Subcutaneous preadipocyte (primary cell): Measurements from ENCODE around the gene XKR7. TPM values are rescaled to one million over a fixed set of nuclear protein-coding genes. Genes with fewer than 3 reads are reported as not detected.

Experiments
- small RNA-seq: library from RNA; depleted of rRNA; stranded (forward); fragments of <200 nt; gene quantifications from one replicate; pipeline ENCODE3, GENCODE V24; 2012
- total RNA-seq: library from RNA; depleted of rRNA; stranded (reverse); fragments of >200 nt; gene quantifications from 2 replicates; pipeline ENCODE4 v1.2.3, GENCODE V29; 2012

XKR7 gene, protein sequence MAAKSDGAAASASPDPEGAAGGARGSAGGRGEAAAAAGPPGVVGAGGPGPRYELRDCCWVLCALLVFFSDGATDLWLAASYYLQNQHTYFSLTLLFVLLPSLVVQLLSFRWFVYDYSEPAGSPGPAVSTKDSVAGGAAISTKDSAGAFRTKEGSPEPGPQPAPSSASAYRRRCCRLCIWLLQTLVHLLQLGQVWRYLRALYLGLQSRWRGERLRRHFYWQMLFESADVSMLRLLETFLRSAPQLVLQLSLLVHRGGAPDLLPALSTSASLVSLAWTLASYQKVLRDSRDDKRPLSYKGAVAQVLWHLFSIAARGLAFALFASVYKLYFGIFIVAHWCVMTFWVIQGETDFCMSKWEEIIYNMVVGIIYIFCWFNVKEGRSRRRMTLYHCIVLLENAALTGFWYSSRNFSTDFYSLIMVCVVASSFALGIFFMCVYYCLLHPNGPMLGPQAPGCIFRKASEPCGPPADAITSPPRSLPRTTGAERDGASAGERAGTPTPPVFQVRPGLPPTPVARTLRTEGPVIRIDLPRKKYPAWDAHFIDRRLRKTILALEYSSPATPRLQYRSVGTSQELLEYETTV
- total RNA-seq, result not detected in 2 replicates

DNA sequence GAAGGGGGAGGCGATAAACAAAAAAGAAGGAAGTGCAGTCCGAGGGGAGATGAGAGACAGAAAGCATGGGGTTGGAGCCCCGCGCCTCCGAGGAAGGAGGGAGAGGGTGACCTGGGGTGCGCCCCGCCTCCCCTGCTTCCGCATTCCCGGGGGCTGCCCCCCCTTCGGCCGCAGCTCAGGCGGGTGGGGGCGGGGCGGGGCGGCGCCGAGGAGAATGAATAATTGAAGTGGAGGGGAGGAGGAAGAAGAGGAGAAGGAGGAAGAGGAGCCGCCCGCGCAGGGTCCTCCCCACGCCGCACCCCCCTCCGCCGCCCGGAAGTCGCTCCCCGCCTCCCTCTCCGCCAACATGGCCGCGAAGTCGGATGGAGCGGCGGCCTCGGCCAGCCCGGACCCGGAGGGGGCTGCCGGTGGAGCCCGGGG, at the start of gene XKR7:
Gene XKR7, plus strand, starts transcription at position 322 of the 420 bp plus-strand sequence. Its CDS starts 25 bp downstream, at position 347.

DNA sequence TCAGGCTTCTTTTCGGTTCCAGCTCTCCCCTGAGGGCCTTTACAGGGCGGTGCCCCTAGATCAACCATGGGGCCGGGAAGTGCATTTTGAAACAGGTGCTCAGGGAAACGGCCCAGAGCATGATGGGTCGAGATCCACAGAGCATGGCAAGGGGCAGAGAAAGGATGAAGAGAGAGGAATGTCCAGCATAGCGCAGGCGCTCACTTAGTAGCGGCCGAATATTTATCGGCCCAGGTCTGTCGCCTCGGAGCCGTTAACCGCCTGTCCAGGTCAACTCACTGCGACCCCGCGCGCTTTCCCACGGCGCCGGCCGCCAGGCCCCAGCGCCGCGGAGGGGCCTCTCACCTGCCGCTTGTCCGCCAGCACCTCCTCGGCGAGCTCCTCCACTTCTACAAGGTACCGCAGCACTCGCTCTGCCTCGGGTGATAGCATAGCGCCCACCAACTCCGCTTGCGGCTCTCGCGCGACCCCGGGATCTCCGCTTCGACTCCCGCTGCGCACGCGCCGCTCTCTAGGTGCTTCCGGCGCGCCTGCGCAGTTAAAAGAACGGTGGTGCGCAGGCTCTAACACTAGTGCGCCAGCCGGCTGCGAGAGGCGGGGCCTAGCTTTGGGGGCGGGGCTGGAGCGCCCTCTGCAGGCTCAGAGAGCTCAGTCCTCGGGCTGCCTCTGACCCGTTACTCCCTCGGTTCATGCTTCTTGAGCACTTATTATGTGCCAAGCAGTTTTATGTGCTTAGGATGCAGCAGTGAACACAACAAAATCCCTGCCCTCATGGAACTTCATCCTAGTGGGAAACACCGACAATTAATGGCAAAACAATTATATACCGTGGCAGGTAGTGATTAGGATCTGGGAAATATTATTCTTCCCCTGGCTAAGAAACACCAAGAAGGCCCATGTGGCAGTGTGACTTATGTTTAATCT, 16.2 kb upstream of the XKR7 start, which contains the start of gene PDRG1:
Gene PDRG1, minus strand, starts transcription at position 517 of the 924 bp plus-strand sequence. Its CDS starts 85 bp downstream, at position 432.

DNA sequence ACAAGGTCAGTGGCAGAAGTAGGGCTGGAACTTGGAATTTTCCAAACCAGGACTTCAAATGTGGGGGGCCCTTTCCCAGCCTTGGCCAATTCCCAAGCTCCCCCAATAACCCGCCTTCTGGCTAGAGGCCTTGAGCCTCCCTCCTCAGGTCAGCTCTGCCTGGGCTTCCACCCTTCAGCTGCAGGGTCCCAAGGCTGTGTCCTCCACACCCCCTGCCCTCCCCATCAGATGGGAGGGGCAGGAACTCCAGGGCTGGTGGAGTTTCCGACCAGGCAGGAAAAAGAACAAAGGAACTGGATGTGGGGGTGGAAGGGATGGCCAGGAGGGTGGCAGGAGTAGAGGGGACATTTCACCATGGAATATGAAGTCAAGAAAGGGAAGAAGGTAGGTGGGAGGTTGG, 42.1 kb downstream of the XKR7 start, which contains the start of gene CCM2L:
Gene CCM2L, plus strand, starts transcription at position 338 of the 400 bp plus-strand sequence. Its CDS starts 17 bp downstream, at position 355.

DNA sequence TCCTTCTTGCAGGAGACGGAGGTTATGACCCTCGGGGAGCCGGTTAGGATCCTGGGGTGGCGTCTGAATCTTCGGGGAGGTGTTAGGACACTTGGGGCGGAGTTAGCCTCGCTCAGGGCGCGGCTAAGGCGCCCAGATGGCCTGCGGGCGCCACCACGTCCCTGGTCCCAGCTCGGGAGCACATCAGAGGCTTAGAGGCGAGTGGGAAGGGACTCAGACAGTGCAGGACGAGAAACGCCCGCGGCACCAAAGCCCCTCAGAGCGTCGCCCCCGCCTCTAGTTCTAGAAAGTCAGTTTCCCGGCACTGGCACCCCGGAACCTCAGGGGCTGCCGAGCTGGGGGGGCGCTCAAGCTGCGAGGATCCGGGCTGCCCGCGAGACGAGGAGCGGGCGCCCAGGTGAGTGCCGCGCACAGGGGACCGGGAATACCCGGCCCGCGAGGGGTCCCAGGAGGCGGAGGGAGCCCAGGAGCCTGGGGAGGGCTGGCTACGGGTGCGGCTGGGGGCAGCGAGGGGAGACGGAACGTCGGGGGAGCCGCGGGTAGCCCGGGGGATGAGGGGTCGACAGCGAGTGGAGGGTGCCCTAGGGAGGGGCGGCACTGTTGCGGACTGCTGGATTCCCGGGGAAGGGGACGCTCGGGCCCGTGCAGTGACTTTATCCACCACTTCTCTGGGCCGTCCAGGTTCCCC, 84.3 kb downstream of the XKR7 start, which contains the start of gene HCK:
Gene HCK, plus strand, starts transcription at position 153 of the 688 bp plus-strand sequence.

Small RNAs within 50 kb of the gene (small RNA-seq; reads per million reads assigned to genes)
- 0.38 reads per million, percentile 18 among the genes with 10 or more reads in this experiment for gene RNA5SP481
- not detected for gene RNA5SP482

Other genes starting within 250 kb of the XKR7 start
- gene BCL2L1, start 245.3 kb upstream of the XKR7 start, total RNA-seq, result 159 and 215 TPM in 2 replicates
- gene TPX2, start 228.9 kb upstream of the XKR7 start, total RNA-seq, result 57.7 and 99.1 TPM in 2 replicates
- gene MYLK2, start 148.8 kb upstream of the XKR7 start, total RNA-seq, result 0.37 and 0.39 TPM in 2 replicates
- gene FOXS1, start 122.5 kb upstream of the XKR7 start, total RNA-seq, result not detected in 2 replicates
- gene DUSP15, start 97.6 kb upstream of the XKR7 start, total RNA-seq, result not detected in 2 replicates
- gene TTLL9, start 97.5 kb upstream of the XKR7 start, total RNA-seq, result not detected in 2 replicates
- 1.1 and 1.6 TPM in 2 replicates for gene PDRG1, start 16.1 kb upstream of the XKR7 start, total RNA-seq
- not detected in 2 replicates for gene CCM2L, start 42.3 kb downstream of the XKR7 start, total RNA-seq
- not detected in 2 replicates for gene HCK, start 84.1 kb downstream of the XKR7 start, total RNA-seq
- gene TM9SF4, start 141.6 kb downstream of the XKR7 start, total RNA-seq, result 40.8 and 46.9 TPM in 2 replicates
- 2.2 and 3.5 TPM in 2 replicates for gene PLAGL2, start 239.6 kb downstream of the XKR7 start, total RNA-seq
- gene POFUT1, start 239.7 kb downstream of the XKR7 start, total RNA-seq, result 42.6 and 55.9 TPM in 2 replicates